DOHH2 (cell line): Measurements from ENCODE around the gene GRAMD2B.

Source experiments
- H3F3A ChIP-seq: fragments of 200-600 bp; sonication (generic), shearing (Covaris generic); 2 replicates; pipeline ENCODE4 v1.6.0; 2016; ENCODE audit warnings: antibody characterized with exemption, mild to moderate bottlenecking; ENCODE audit not compliant: control insufficient read depth, insufficient read depth
- H3K27ac ChIP-seq: fragments of 200-600 bp; sonication (generic); 2 replicates; pipeline ENCODE4 v1.5.1; 2014; ENCODE audit warnings: low read depth, mild to moderate bottlenecking, low read length, moderate library complexity
- H3K27me3 ChIP-seq: fragments of 200-600 bp; sonication (generic); 2 replicates; pipeline ENCODE4 v1.6.1; 2014; ENCODE audit warnings: mild to moderate bottlenecking, low read length, mixed read lengths; ENCODE audit not compliant: control insufficient read depth
- H3K36me3 ChIP-seq: fragments of 200-600 bp; sonication (generic); 2 replicates; pipeline ENCODE4 v1.6.1; 2014; ENCODE audit warnings: mild to moderate bottlenecking, low read length, moderate library complexity, mixed read lengths; ENCODE audit not compliant: control insufficient read depth
- H3K4me1 ChIP-seq: fragments of 200-600 bp; sonication (generic); 2 replicates; pipeline ENCODE4 v1.6.1; 2014; ENCODE audit warnings: mild to moderate bottlenecking, low read length, mixed read lengths; ENCODE audit not compliant: control insufficient read depth
- H3K4me2 ChIP-seq: fragments of 200-600 bp; sonication (generic); 2 replicates; pipeline ENCODE4 v1.6.0; 2014; ENCODE audit warnings: mild to moderate bottlenecking, low read length, moderate library complexity
- H3K4me3 ChIP-seq: fragments of 200-600 bp; sonication (generic); 2 replicates; pipeline ENCODE4 v1.5.1; 2014; ENCODE audit warnings: mild to moderate bottlenecking, low read length, mixed read lengths
- H3K79me2 ChIP-seq: fragments of 200-600 bp; sonication (generic); 2 replicates; pipeline ENCODE4 v1.6.1; 2014; ENCODE audit warnings: mild to moderate bottlenecking, low read length, mixed read lengths; ENCODE audit not compliant: control insufficient read depth
- H3K9me2 ChIP-seq: fragments of 200-600 bp; sonication (generic); replicated peaks from 2 replicates; pipeline ENCODE4 v1.6.1; 2014; ENCODE audit warnings: mild to moderate bottlenecking, low read length, mixed read lengths; ENCODE audit not compliant: control insufficient read depth
- H3K9me3 ChIP-seq: fragments of 200-600 bp; sonication (generic); 2 replicates; pipeline ENCODE4 v1.6.1; 2014; ENCODE audit warnings: antibody characterized with exemption, low read length, mixed read lengths; ENCODE audit not compliant: control insufficient read depth, insufficient read depth
- H4K20me1 ChIP-seq: fragments of 200-600 bp; sonication (generic); 2 replicates; pipeline ENCODE4 v1.6.0; 2014; ENCODE audit warnings: low read depth, mild to moderate bottlenecking, antibody characterized with exemption, low read length, moderate library complexity; ENCODE audit not compliant: control insufficient read depth, insufficient read depth
- EZH2phosphoT487 ChIP-seq: fragments of 200-600 bp; sonication (generic); IDR thresholded peaks from 2 replicates; pipeline ENCODE4 v1.6.1; 2017; ENCODE audit warnings: borderline replicate concordance, mild to moderate bottlenecking, antibody characterized with exemption, low read length, moderate library complexity, mixed read lengths
- TF ChIP-seq, protein P1 (sequence below): fragments of 200-600 bp; sonication (generic); IDR thresholded peaks from one replicate; pipeline ENCODE4 v1.5.1; 2014; ENCODE audit warnings: antibody characterized with exemption, mild to moderate bottlenecking, low read depth, low read length; ENCODE audit not compliant: poor library complexity, severe bottlenecking

GRAMD2B gene

DNA sequence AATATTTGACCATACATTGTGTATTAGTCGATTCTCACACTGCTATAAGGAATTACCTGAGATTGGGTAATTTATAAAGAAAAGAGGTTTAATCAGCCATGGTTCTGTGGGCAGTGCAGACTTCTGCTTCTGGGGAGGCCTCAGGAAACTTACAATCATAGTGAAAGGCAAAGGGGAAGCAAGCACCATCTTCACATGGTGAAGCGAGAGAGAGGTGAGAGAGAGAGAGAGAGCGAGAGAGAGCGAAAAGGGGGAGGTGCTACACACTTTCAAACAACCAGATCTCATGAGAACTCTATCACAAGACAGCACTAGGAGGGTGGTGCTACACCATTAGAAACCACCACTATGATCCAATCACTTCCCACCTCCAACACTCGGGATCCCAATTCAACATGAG, 4.1 kb upstream of the GRAMD2B start:
- TF ChIP-seq, protein P1, sequence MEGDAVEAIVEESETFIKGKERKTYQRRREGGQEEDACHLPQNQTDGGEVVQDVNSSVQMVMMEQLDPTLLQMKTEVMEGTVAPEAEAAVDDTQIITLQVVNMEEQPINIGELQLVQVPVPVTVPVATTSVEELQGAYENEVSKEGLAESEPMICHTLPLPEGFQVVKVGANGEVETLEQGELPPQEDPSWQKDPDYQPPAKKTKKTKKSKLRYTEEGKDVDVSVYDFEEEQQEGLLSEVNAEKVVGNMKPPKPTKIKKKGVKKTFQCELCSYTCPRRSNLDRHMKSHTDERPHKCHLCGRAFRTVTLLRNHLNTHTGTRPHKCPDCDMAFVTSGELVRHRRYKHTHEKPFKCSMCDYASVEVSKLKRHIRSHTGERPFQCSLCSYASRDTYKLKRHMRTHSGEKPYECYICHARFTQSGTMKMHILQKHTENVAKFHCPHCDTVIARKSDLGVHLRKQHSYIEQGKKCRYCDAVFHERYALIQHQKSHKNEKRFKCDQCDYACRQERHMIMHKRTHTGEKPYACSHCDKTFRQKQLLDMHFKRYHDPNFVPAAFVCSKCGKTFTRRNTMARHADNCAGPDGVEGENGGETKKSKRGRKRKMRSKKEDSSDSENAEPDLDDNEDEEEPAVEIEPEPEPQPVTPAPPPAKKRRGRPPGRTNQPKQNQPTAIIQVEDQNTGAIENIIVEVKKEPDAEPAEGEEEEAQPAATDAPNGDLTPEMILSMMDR, result no peak
- TF ChIP-seq EZH2phosphoT487, result no peak
- Histone ChIP-seq H3K9me3 (no peaks in the 10 kb centered on the region), H3K4me1 (peaks cover 5% of the 10 kb centered on the region), H3K79me2 (no peaks in the 10 kb centered on the region), H3F3A (no peaks in the 10 kb centered on the region), H3K9me2 (no peaks in the 10 kb centered on the region), H3K36me3 (no peaks in the 10 kb centered on the region), H3K27me3 (no peaks in the 10 kb centered on the region), H3K27ac (no peak overlapping the region), H4K20me1 (no peaks in the 10 kb centered on the region), H3K4me3 (no peak overlapping the region), H3K4me2 (no peak overlapping the region)

DNA sequence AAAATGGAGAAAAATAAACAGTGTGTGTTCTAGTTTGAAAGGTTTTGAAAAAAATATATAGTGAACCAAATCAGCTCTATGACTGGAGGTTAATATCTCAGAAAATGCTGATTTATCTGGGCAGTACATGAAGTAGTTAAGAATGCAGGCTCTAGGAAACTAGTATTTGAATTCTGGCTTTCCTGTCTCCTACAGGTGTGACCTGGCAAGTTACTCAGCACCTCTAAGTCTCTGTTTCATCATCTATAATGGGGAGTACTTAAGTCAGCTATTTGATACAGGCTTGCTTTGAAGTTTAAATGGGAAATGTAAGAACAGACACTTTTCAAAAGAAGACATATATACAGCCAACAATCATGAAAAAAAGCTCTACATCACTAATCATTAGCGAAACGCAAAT, 5.2 kb downstream of the GRAMD2B start:
- no peak overlapping the region for H3K4me2 ChIP-seq
- no peaks in the 10 kb centered on the region for H3K36me3 ChIP-seq
- H3K4me3 ChIP-seq, result no peak overlapping the region
- no peaks in the 10 kb centered on the region for H3F3A ChIP-seq
- no peaks in the 10 kb centered on the region for H4K20me1 ChIP-seq
- TF ChIP-seq EZH2phosphoT487, result no peak
- TF ChIP-seq, protein P1, result no peak
- no peaks in the 10 kb centered on the region for H3K9me3 ChIP-seq
- H3K79me2 ChIP-seq, result no peaks in the 10 kb centered on the region
- H3K27ac ChIP-seq, result no peak overlapping the region
- no peaks in the 10 kb centered on the region for H3K9me2 ChIP-seq
- H3K4me1 ChIP-seq, result no peaks in the 10 kb centered on the region
- H3K27me3 ChIP-seq, result no peaks in the 10 kb centered on the region

DNA sequence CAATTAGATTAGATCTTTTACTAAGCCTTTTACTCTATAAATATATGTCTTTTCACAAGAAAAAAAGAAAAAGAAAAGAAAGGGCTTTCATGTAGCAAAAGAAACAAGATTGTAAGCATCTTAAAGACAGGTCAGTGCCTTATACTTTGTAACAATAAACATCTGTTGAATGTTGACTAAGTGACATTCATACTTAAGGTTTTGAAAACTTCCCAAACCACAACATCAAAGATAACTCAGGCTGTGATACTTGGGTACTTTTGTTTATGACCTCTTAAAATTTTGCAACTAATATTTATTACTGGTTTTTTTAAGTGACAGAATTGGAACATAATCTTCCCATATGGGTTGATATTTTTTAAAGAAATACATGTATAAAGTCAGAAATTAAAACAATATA, 7.4 kb downstream of the GRAMD2B start:
- Histone ChIP-seq H3K27ac (no peak overlapping the region), H3K36me3 (no peaks in the 10 kb centered on the region), H3K9me3 (no peaks in the 10 kb centered on the region), H3K9me2 (no peaks in the 10 kb centered on the region), H3K27me3 (no peaks in the 10 kb centered on the region), H3K79me2 (no peaks in the 10 kb centered on the region), H3K4me1 (no peaks in the 10 kb centered on the region), H3K4me3 (no peak overlapping the region), H3F3A (no peaks in the 10 kb centered on the region), H3K4me2 (no peak overlapping the region), H4K20me1 (no peaks in the 10 kb centered on the region)
- TF ChIP-seq EZH2phosphoT487, result no peak
- TF ChIP-seq, protein P1, result no peak

DNA sequence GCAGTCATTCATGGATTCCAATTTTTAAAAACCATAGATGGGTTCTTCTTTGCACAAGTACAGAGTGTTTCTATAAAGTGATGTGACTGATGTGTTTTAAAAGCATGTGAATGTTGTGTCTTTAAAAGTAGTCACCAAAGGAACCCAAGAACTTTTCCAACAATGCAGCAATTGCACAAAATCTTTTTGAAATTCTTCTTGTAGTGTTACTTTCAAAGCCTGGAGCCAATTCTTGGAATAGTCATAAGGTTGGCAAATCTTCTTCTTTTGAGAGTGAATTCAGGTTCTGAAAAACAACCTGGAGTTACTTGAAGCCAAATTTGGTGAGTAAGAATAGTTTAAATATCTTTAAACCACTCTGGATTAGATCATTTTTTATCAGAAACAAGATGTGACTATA, 10.5 kb downstream of the GRAMD2B start:
- Histone ChIP-seq H3K79me2 (no peaks in the 10 kb centered on the region), H3K9me3 (no peaks in the 10 kb centered on the region), H3K4me3 (no peak overlapping the region), H3K27ac (no peak overlapping the region), H3K36me3 (no peaks in the 10 kb centered on the region), H4K20me1 (no peaks in the 10 kb centered on the region), H3K4me1 (no peaks in the 10 kb centered on the region), H3F3A (no peaks in the 10 kb centered on the region), H3K4me2 (no peak overlapping the region), H3K9me2 (no peaks in the 10 kb centered on the region), H3K27me3 (no peaks in the 10 kb centered on the region)
- TF ChIP-seq, protein P1, result no peak
- TF ChIP-seq EZH2phosphoT487, result no peak
